HepG2 (cell line): ENCODE results near the gene CFAP99.

ENCODE experiments used
- BCLAF1 ChIP-seq: fragments of 450-650 bp; IDR thresholded peaks from 2 replicates; pipeline ENCODE4 v1.6.1; 2017; ENCODE audit warnings: mild to moderate bottlenecking
- CBX1 ChIP-seq: IDR thresholded peaks from one replicate; pipeline ENCODE4 v1.6.1; 2016; ENCODE audit warnings: antibody characterized with exemption, low read depth
- FOXP1 ChIP-seq, 2 experiments: fragments of 450-650 bp in 1 of 2; IDR thresholded peaks; 2 replicates each; pipeline ENCODE4 v1.6.1; 2017 to 2018; ENCODE audit warnings: antibody characterized with exemption in 1 of 2
- MEIS1 ChIP-seq: sonication (generic); formaldehyde crosslinking; IDR thresholded peaks from 2 replicates; pipeline ENCODE4 v1.9.0; 2021; ENCODE audit warnings: mild to moderate bottlenecking, missing genetic modification reagents, moderate library complexity, borderline replicate concordance
- POLR2A ChIP-seq, 2 experiments: IDR thresholded peaks; 2 replicates each; pipeline ENCODE4 v1.6.1; 2011; ENCODE audit warnings: low read depth in 2 of 2, low read length in 2 of 2, mild to moderate bottlenecking in 1 of 2, moderate library complexity in 1 of 2; ENCODE audit not compliant: insufficient read depth in 1 of 2
- POLR2G ChIP-seq: fragments of 200-400 bp; formaldehyde crosslinking; IDR thresholded peaks from 2 replicates; pipeline ENCODE4 v1.6.1; 2018; ENCODE audit warnings: mild to moderate bottlenecking, low read depth, low read length, moderate library complexity
- RNF219 ChIP-seq: sonication (generic); formaldehyde crosslinking; IDR thresholded peaks from 2 replicates; pipeline ENCODE4 v1.5.0; 2020; ENCODE audit warnings: mild to moderate bottlenecking, missing genetic modification reagents
- ZBTB46 ChIP-seq: sonication (generic); formaldehyde crosslinking; IDR thresholded peaks from 2 replicates; pipeline ENCODE4 v1.4.0; 2020; ENCODE audit warnings: mild to moderate bottlenecking, missing genetic modification reagents, borderline replicate concordance
- ZNF205 ChIP-seq: IDR thresholded peaks from 2 replicates; pipeline ENCODE4 v1.6.1; 2018; ENCODE audit warnings: missing biosample characterization, missing genetic modification reagents
- ZNF670 ChIP-seq: sonication (generic); formaldehyde crosslinking; IDR thresholded peaks from 2 replicates; pipeline ENCODE4 v1.8.0; 2022; ENCODE audit warnings: mild to moderate bottlenecking, missing genetic modification reagents, borderline replicate concordance
- TF ChIP-seq, protein P1 (sequence below): sonication (generic); formaldehyde crosslinking; IDR thresholded peaks from 2 replicates; pipeline ENCODE4 v1.4.0; 2020; ENCODE audit warnings: mild to moderate bottlenecking, missing genetic modification reagents

GRCh38 chr4:2507855-2508254 lies 89.1 kb downstream of the CFAP99 start:
- TF ChIP-seq FOXP1 (IDR thresholded peaks at IDR 0.05) (no peak), FOXP1 (CRISPR knock-in tag; IDR thresholded peaks at IDR 0.05) (no peak), POLR2A (IDR thresholded peaks at IDR 0.05; ENCODE audit: insufficient read depth in 1 of 2, low read depth in 2 of 2, low read length in 2 of 2) (no peak), ZNF205 (CRISPR knock-in tag) (no peak), POLR2G (no peak), CBX1 (no peak), ZBTB46 (CRISPR knock-in tag) (no peak), MEIS1 (CRISPR knock-in tag) (no peak), ZNF670 (no peak), RNF219 (CRISPR knock-in tag) (no peak), BCLAF1 (no peak)
- TF ChIP-seq, protein P1, sequence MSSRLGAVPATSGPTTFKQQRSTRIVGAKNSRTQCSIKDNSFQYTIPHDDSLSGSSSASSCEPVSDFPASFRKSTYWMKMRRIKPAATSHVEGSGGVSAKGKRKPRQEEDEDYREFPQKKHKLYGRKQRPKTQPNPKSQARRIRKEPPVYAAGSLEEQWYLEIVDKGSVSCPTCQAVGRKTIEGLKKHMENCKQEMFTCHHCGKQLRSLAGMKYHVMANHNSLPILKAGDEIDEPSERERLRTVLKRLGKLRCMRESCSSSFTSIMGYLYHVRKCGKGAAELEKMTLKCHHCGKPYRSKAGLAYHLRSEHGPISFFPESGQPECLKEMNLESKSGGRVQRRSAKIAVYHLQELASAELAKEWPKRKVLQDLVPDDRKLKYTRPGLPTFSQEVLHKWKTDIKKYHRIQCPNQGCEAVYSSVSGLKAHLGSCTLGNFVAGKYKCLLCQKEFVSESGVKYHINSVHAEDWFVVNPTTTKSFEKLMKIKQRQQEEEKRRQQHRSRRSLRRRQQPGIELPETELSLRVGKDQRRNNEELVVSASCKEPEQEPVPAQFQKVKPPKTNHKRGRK: no peak
